Smooth muscle cell (in vitro differentiated cells): ENCODE data around the gene TMED4. TPM values are rescaled to one million over a fixed set of nuclear protein-coding genes. Genes with fewer than 3 reads are reported as not detected.
A peak's percentile ranks its signal among the peaks of the same experiment; 100 is the strongest.

Experiments
- DNase-seq: peaks from one replicate; lab custom pipeline; 2025; ENCODE audit not compliant: unreplicated experiment; lab: John Stamatoyannopoulos, UW
- H2AFZ ChIP-seq: fragments of 200-600 bp; sonication (generic); 2 replicates; pipeline ENCODE4 v1.6.0; 2016; ENCODE audit warnings: antibody characterized with exemption, low read depth, mild to moderate bottlenecking
- H3F3A ChIP-seq: fragments of 200-600 bp; sonication (generic); 2 replicates; pipeline ENCODE4 v1.6.0; 2017; ENCODE audit warnings: antibody characterized with exemption, low read depth
- H3K27ac ChIP-seq: fragments of 200-600 bp; sonication (generic); 2 replicates; pipeline ENCODE4 v1.5.1; 2016; ENCODE audit warnings: low read depth, mild to moderate bottlenecking
- H3K27me3 ChIP-seq: fragments of 200-600 bp; sonication (generic); 2 replicates; pipeline ENCODE4 v1.6.1; 2016; ENCODE audit warnings: low read depth, mild to moderate bottlenecking
- H3K36me3 ChIP-seq: fragments of 200-600 bp; sonication (generic); 2 replicates; pipeline ENCODE4 v1.5.1; 2016; ENCODE audit warnings: low read depth
- H3K4me1 ChIP-seq: fragments of 200-600 bp; sonication (generic); 2 replicates; pipeline ENCODE4 v1.5.1; 2016; ENCODE audit warnings: low read depth
- H3K4me2 ChIP-seq: fragments of 200-600 bp; sonication (generic); 2 replicates; pipeline ENCODE4 v1.6.0; 2016; ENCODE audit warnings: mild to moderate bottlenecking
- H3K4me3 ChIP-seq: fragments of 200-600 bp; sonication (generic); 2 replicates; pipeline ENCODE4 v1.5.1; 2016; ENCODE audit warnings: mild to moderate bottlenecking
- H3K79me2 ChIP-seq: fragments of 200-600 bp; sonication (generic); 2 replicates; pipeline ENCODE4 v1.6.0; 2016; ENCODE audit warnings: low read depth, mild to moderate bottlenecking
- H3K9ac ChIP-seq: fragments of 200-600 bp; sonication (generic); 2 replicates; pipeline ENCODE4 v1.6.0; 2016; ENCODE audit warnings: low read depth
- H3K9me3 ChIP-seq: fragments of 200-600 bp; sonication (generic); replicated peaks from 2 replicates; pipeline ENCODE4 v1.5.1; 2016; ENCODE audit warnings: low read depth
- H4K20me1 ChIP-seq: fragments of 200-600 bp; sonication (generic); 2 replicates; pipeline ENCODE4 v1.6.0; 2016; ENCODE audit warnings: low read depth
- CTCF ChIP-seq: fragments of 200-600 bp; sonication (generic); IDR thresholded peaks from 2 replicates; pipeline ENCODE4 v1.5.1; 2017; ENCODE audit warnings: borderline replicate concordance, mild to moderate bottlenecking, antibody characterized with exemption; ENCODE audit not compliant: insufficient read depth, poor library complexity, severe bottlenecking
- WGBS: methylation state at CpG from one replicate; pipeline ENCODE4 v1.1.7; 2016; ENCODE audit warnings: low lambda C conversion rate; 5-methylcytosine and 5-hydroxymethylcytosine counted together
- polyA plus RNA-seq: library from polyadenylated mRNA; unstranded; fragments of >200 nt; fragmentation: Nextera tagmentation; extraction: Ambion mirVana; gene quantifications from 2 replicates; pipeline ENCODE4 v1.2.1, GENCODE V29; 2016
- total RNA-seq: library from RNA; depleted of rRNA; stranded (reverse); fragments of >200 nt; gene quantifications from 2 replicates; pipeline ENCODE4 v1.2.3, GENCODE V29; 2014

TMED4 gene
- total and polyA plus RNA-seq, 2 experiments from 2014 or later, result 38.4 to 50.8 TPM

- H3K4me2 ChIP-seq, result no peak overlapping the region
These were observed 27.8 kb upstream of the TMED4 start for GRCh38 chr7:44609829-44610228.

GRCh38 chr7:44608916-44609648 is 27.1 kb upstream of the TMED4 start:
- H3K36me3 ChIP-seq, result no peaks in the 10 kb centered on the region
- H4K20me1 ChIP-seq, result peaks cover 53% of the 10 kb centered on the region
- H2AFZ ChIP-seq, result no peak overlapping the region
- no peak overlapping the region for H3K9ac ChIP-seq
- H3F3A ChIP-seq, result no peaks in the 10 kb centered on the region
- peaks cover 71% of the 10 kb centered on the region for H3K79me2 ChIP-seq
- H3K4me2 ChIP-seq, result no peak overlapping the region
- peak overlapping the region; percentile 24 for H3K27ac ChIP-seq
- H3K4me3 ChIP-seq, result no peak overlapping the region
- no peaks in the 10 kb centered on the region for H3K9me3 ChIP-seq
- peaks cover 4% of the 10 kb centered on the region for H3K4me1 ChIP-seq
- H3K27me3 ChIP-seq, result no peaks in the 10 kb centered on the region
- DNase-seq, result no peak
- TF ChIP-seq CTCF, result no peak
- WGBS, result 68% methylated on average over 14 of the region's 14 CpGs

More at GRCh38 chr7:44609829-44610228, 27.8 kb upstream of the TMED4 start:
- peaks cover 4% of the 10 kb centered on the region for H3K4me1 ChIP-seq
- no peaks in the 10 kb centered on the region for H3K27me3 ChIP-seq
- peaks cover 78% of the 10 kb centered on the region for H3K79me2 ChIP-seq
- H3K36me3 ChIP-seq, result no peaks in the 10 kb centered on the region
- H3F3A ChIP-seq, result no peaks in the 10 kb centered on the region
- H3K9me3 ChIP-seq, result no peaks in the 10 kb centered on the region
- no peak overlapping the region for H2AFZ ChIP-seq
- H3K4me3 ChIP-seq, result no peak overlapping the region
- no peak for TF ChIP-seq CTCF
- H3K9ac ChIP-seq, result no peak overlapping the region
- no peak for DNase-seq
- peaks cover 56% of the 10 kb centered on the region for H4K20me1 ChIP-seq
- 99% methylated on average over 3 of the region's 3 CpGs for WGBS
- no peak overlapping the region for H3K27ac ChIP-seq

- peaks cover 4% of the 10 kb centered on the region for H3K4me1 ChIP-seq
- no peaks in the 10 kb centered on the region for H3K27me3 ChIP-seq
- peaks cover 55% of the 10 kb centered on the region for H3K79me2 ChIP-seq
- 52% methylated on average over 35 of the region's 35 CpGs for WGBS
- H2AFZ ChIP-seq, result peak overlapping the region; percentile 74
- no peak for TF ChIP-seq CTCF
- DNase-seq, result no peak
- H3K9me3 ChIP-seq, result no peaks in the 10 kb centered on the region
- peak overlapping the region; percentile 75 for H3K27ac ChIP-seq
- H3F3A ChIP-seq, result no peaks in the 10 kb centered on the region
- peak overlapping the region; percentile 89 for H3K9ac ChIP-seq
- peaks cover 43% of the 10 kb centered on the region for H4K20me1 ChIP-seq
- peak overlapping the region; percentile 93 for H3K4me2 ChIP-seq
- H3K4me3 ChIP-seq, result peak overlapping the region; percentile 93
- H3K36me3 ChIP-seq, result no peaks in the 10 kb centered on the region
These were observed 25.4 kb upstream of the TMED4 start for GRCh38 chr7:44607141-44608068.
